HEK293 (cell line): ENCODE results near the gene HOXD11.
A peak's percentile ranks its signal among the peaks of the same experiment; 100 is the strongest.

Experiments
- FEZF1 ChIP-seq: fragments of 450-650 bp; formaldehyde crosslinking; IDR thresholded peaks from 2 replicates; pipeline ENCODE4 v1.5.1; 2016; ENCODE audit warnings: missing biosample characterization, missing genetic modification characterization
- GFI1B ChIP-seq: fragments of 450-650 bp; formaldehyde crosslinking; IDR thresholded peaks from 2 replicates; pipeline ENCODE4 v1.5.1; 2016; ENCODE audit warnings: missing biosample characterization, missing genetic modification characterization
- GLI2 ChIP-seq: fragments of 450-650 bp; formaldehyde crosslinking; IDR thresholded peaks from 2 replicates; pipeline ENCODE4; 2017; ENCODE audit warnings: missing biosample characterization, missing genetic modification characterization, low read depth, borderline replicate concordance
- GLIS1 ChIP-seq: fragments of 450-650 bp; formaldehyde crosslinking; IDR thresholded peaks from 2 replicates; pipeline ENCODE4 v1.5.1; 2016; ENCODE audit warnings: missing biosample characterization, missing genetic modification characterization
- IKZF3 ChIP-seq: fragments of 450-650 bp; IDR thresholded peaks from 2 replicates; pipeline ENCODE4 v1.5.0; 2018; ENCODE audit warnings: missing biosample characterization, mild to moderate bottlenecking, missing genetic modification characterization, moderate library complexity
- KLF10 ChIP-seq: fragments of 450-650 bp; IDR thresholded peaks from 2 replicates; pipeline ENCODE4 v1.5.1; 2018; ENCODE audit warnings: missing biosample characterization, mild to moderate bottlenecking, missing genetic modification characterization
- OSR2 ChIP-seq: fragments of 450-650 bp; formaldehyde crosslinking; IDR thresholded peaks from 2 replicates; pipeline ENCODE4 v1.5.1; 2016; ENCODE audit warnings: missing biosample characterization, missing genetic modification characterization
- PRDM6 ChIP-seq: fragments of 450-650 bp; formaldehyde crosslinking; IDR thresholded peaks from 2 replicates; pipeline ENCODE4 v1.5.1; 2017; ENCODE audit warnings: missing biosample characterization, missing genetic modification characterization
- SP2 ChIP-seq: fragments of 450-650 bp; formaldehyde crosslinking; IDR thresholded peaks from 2 replicates; pipeline ENCODE4 v1.5.1; 2016; ENCODE audit warnings: missing biosample characterization, missing genetic modification characterization
- SP7 ChIP-seq: fragments of 450-650 bp; formaldehyde crosslinking; IDR thresholded peaks from 2 replicates; pipeline ENCODE4 v1.5.1; 2016; ENCODE audit warnings: missing biosample characterization, missing genetic modification characterization
- TCF7L2 ChIP-seq: IDR thresholded peaks from 2 replicates; pipeline ENCODE4 v1.6.1; 2011; ENCODE audit warnings: low read depth, mild to moderate bottlenecking, inconsistent platforms, low read length, moderate library complexity, borderline replicate concordance
- TSHZ1 ChIP-seq: fragments of 450-650 bp; formaldehyde crosslinking; IDR thresholded peaks from 2 replicates; pipeline ENCODE4 v1.5.1; 2016; ENCODE audit warnings: missing biosample characterization, missing genetic modification characterization, borderline replicate concordance
- ZBTB8A ChIP-seq: fragments of 450-650 bp; formaldehyde crosslinking; IDR thresholded peaks from 2 replicates; pipeline ENCODE4 v1.5.1; 2016; ENCODE audit warnings: missing biosample characterization, missing genetic modification characterization
- ZEB2 ChIP-seq: fragments of 450-650 bp; formaldehyde crosslinking; IDR thresholded peaks from 2 replicates; pipeline ENCODE4 v1.5.1; 2016; ENCODE audit warnings: missing biosample characterization, missing genetic modification characterization
- ZIC2 ChIP-seq: fragments of 450-650 bp; formaldehyde crosslinking; IDR thresholded peaks from 2 replicates; pipeline ENCODE4 v1.5.1; 2016; ENCODE audit warnings: missing biosample characterization, missing genetic modification characterization
- ZNF114 ChIP-seq: fragments of 450-650 bp; formaldehyde crosslinking; IDR thresholded peaks from 2 replicates; pipeline ENCODE4 v1.5.0; 2017; ENCODE audit warnings: missing biosample characterization, missing genetic modification characterization
- ZNF341 ChIP-seq: fragments of 450-650 bp; formaldehyde crosslinking; IDR thresholded peaks from 2 replicates; pipeline ENCODE4; 2016; ENCODE audit warnings: low read depth, missing biosample characterization, missing genetic modification characterization
- ZNF394 ChIP-seq: fragments of 450-650 bp; formaldehyde crosslinking; IDR thresholded peaks from 2 replicates; pipeline ENCODE4 v1.5.1; 2016; ENCODE audit warnings: missing biosample characterization, missing genetic modification characterization, mild to moderate bottlenecking, moderate library complexity, borderline replicate concordance
- ZNF398 ChIP-seq: fragments of 450-650 bp; formaldehyde crosslinking; IDR thresholded peaks from 2 replicates; pipeline ENCODE4 v1.5.1; 2017; ENCODE audit warnings: missing biosample characterization, missing genetic modification characterization
- ZNF423 ChIP-seq: fragments of 450-650 bp; formaldehyde crosslinking; IDR thresholded peaks from 2 replicates; pipeline ENCODE4 v1.5.1; 2016; ENCODE audit warnings: missing biosample characterization, missing genetic modification characterization
- ZNF596 ChIP-seq: fragments of 450-650 bp; IDR thresholded peaks from 2 replicates; pipeline ENCODE4 v1.5.0; 2018; ENCODE audit warnings: missing biosample characterization, mild to moderate bottlenecking, missing genetic modification characterization, moderate library complexity
- ZSCAN30 ChIP-seq: fragments of 450-650 bp; IDR thresholded peaks from 2 replicates; pipeline ENCODE4 v1.5.1; 2018; ENCODE audit warnings: missing biosample characterization, mild to moderate bottlenecking, missing genetic modification characterization, moderate library complexity
- TF ChIP-seq, protein P1 (sequence below): fragments of 450-650 bp; formaldehyde crosslinking; IDR thresholded peaks from 2 replicates; pipeline ENCODE4 v1.5.1; 2016; ENCODE audit warnings: missing biosample characterization, missing genetic modification characterization
- TF ChIP-seq, protein P2 (sequence below): fragments of 450-650 bp; formaldehyde crosslinking; IDR thresholded peaks from 2 replicates; pipeline ENCODE4 v1.5.1; 2016; ENCODE audit warnings: missing biosample characterization, missing genetic modification characterization
- TF ChIP-seq, protein P3 (sequence below): fragments of 450-650 bp; formaldehyde crosslinking; IDR thresholded peaks from 2 replicates; pipeline ENCODE4 v1.5.1; 2017; ENCODE audit warnings: missing biosample characterization, missing genetic modification characterization

The HOXD11 gene

GRCh38 chr2:176158855-176159662 lies 52.0 kb downstream of the HOXD11 start (continued):
- TF ChIP-seq SP2 (tag by site-specific recombination) (peak; percentile 26; the same call in 1 of the 2 replicates), PRDM6 (tag by site-specific recombination) (peak; percentile 80), ZIC2 (tag by site-specific recombination) (peak; percentile 70), ZBTB8A (tag by site-specific recombination) (peak; percentile 79), SP7 (tag by site-specific recombination) (peak; percentile 78), GFI1B (tag by site-specific recombination) (peak; percentile 47; the same call in 1 of the 2 replicates), ZNF596 (tag by site-specific recombination) (0 out of 2 replicates have a peak, but pooled peaks have one; percentile 21), ZSCAN30 (tag by site-specific recombination) (peak; percentile 44; the same call in 1 of the 2 replicates), GLI2 (0 out of 2 replicates have a peak, but pooled peaks have one; percentile 45), TSHZ1 (tag by site-specific recombination) (no peak), ZNF398 (0 out of 2 replicates have a peak, but pooled peaks have one; percentile 14), ZNF114 (tag by site-specific recombination) (no peak), ZNF341 (tag by site-specific recombination) (peak; percentile 23; the same call in 1 of the 2 replicates), ZNF423 (tag by site-specific recombination) (peak; percentile 37; the same call in 1 of the 2 replicates), TCF7L2 (peak; percentile 68; the same call in 1 of the 2 replicates), OSR2 (tag by site-specific recombination) (peak; percentile 37; the same call in 1 of the 2 replicates), IKZF3 (peak; percentile 84), GLIS1 (peak; percentile 94), ZNF394 (tag by site-specific recombination) (no peak), KLF10 (peak; percentile 73; the same call in 1 of the 2 replicates), FEZF1 (tag by site-specific recombination) (peak; percentile 86), ZEB2 (0 out of 2 replicates have a peak, but pooled peaks have one; percentile 14)
- TF ChIP-seq, protein P1, sequence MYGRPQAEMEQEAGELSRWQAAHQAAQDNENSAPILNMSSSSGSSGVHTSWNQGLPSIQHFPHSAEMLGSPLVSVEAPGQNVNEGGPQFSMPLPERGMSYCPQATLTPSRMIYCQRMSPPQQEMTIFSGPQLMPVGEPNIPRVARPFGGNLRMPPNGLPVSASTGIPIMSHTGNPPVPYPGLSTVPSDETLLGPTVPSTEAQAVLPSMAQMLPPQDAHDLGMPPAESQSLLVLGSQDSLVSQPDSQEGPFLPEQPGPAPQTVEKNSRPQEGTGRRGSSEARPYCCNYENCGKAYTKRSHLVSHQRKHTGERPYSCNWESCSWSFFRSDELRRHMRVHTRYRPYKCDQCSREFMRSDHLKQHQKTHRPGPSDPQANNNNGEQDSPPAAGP = peak; percentile 18; the same call in 1 of the 2 replicates
- TF ChIP-seq, protein P2, sequence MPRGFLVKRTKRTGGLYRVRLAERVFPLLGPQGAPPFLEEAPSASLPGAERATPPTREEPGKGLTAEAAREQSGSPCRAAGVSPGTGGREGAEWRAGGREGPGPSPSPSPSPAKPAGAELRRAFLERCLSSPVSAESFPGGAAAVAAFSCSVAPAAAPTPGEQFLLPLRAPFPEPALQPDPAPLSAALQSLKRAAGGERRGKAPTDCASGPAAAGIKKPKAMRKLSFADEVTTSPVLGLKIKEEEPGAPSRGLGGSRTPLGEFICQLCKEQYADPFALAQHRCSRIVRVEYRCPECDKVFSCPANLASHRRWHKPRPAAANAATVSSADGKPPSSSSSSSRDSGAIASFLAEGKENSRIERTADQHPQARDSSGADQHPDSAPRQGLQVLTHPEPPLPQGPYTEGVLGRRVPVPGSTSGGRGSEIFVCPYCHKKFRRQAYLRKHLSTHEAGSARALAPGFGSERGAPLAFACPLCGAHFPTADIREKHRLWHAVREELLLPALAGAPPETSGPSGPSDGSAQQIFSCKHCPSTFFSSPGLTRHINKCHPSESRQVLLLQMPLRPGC = peak; percentile 21; the same call in 1 of the 2 replicates
- TF ChIP-seq, protein P3, sequence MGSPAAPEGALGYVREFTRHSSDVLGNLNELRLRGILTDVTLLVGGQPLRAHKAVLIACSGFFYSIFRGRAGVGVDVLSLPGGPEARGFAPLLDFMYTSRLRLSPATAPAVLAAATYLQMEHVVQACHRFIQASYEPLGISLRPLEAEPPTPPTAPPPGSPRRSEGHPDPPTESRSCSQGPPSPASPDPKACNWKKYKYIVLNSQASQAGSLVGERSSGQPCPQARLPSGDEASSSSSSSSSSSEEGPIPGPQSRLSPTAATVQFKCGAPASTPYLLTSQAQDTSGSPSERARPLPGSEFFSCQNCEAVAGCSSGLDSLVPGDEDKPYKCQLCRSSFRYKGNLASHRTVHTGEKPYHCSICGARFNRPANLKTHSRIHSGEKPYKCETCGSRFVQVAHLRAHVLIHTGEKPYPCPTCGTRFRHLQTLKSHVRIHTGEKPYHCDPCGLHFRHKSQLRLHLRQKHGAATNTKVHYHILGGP (tag by site-specific recombination) = peak; percentile 90
